HuH-7 (cell line): ENCODE measurements around the gene PSENEN.
"Not testable (repeated sequence)": the region's sequence is repeated elsewhere in the genome, so short reads cannot be mapped to it uniquely, and the experiment has no call there.

Experiments used
- DNase-seq: peaks from one replicate; pipeline ENCODE4 v3.0.0; 2011; ENCODE audit warnings: low spot score

The PSENEN gene

GRCh38 chr19:35718345-35719041, 27.0 kb upstream of the PSENEN start:
- DNase-seq, result peak; percentile 52

- DNase-seq, result no peak
These were observed 25.9 kb upstream of the PSENEN start for GRCh38 chr19:35719402-35720162.

- no peak for DNase-seq
These were observed 25.3 kb upstream of the PSENEN start for GRCh38 chr19:35720163-35720524.

GRCh38 chr19:35720648-35721047, 24.8 kb upstream of the PSENEN start:
- DNase-seq, result no peak

GRCh38 chr19:35721374-35721773, 24.1 kb upstream of the PSENEN start:
- DNase-seq, result no peak

- no peak for DNase-seq
These were observed 23.0 kb upstream of the PSENEN start for GRCh38 chr19:35722461-35722860.

- no peak for DNase-seq
These were observed 22.6 kb upstream of the PSENEN start for GRCh38 chr19:35722897-35723296.

- DNase-seq, result no peak
These were observed 21.8 kb upstream of the PSENEN start for GRCh38 chr19:35723671-35724070.

- DNase-seq, result not testable (repeated sequence)
These were observed 21.3 kb upstream of the PSENEN start for GRCh38 chr19:35724132-35724531.

- no peak for DNase-seq
These were observed 20.9 kb upstream of the PSENEN start for GRCh38 chr19:35724560-35724959.

GRCh38 chr19:35725216-35725861, 20.1 kb upstream of the PSENEN start:
- no peak for DNase-seq

GRCh38 chr19:35727053-35727955, 18.1 kb upstream of the PSENEN start:
- no peak for DNase-seq

GRCh38 chr19:35727956-35728706, 17.3 kb upstream of the PSENEN start:
- no peak for DNase-seq

- no peak for DNase-seq
These were observed 16.4 kb upstream of the PSENEN start for GRCh38 chr19:35729021-35729420.

- DNase-seq, result no peak
These were observed 15.7 kb upstream of the PSENEN start for GRCh38 chr19:35729763-35730162.

GRCh38 chr19:35730326-35730725, 15.1 kb upstream of the PSENEN start:
- DNase-seq, result no peak

GRCh38 chr19:35731353-35731752, 14.1 kb upstream of the PSENEN start:
- DNase-seq, result no peak

GRCh38 chr19:35731779-35732405, 13.6 kb upstream of the PSENEN start:
- DNase-seq, result no peak

- no peak for DNase-seq
These were observed 12.8 kb upstream of the PSENEN start for GRCh38 chr19:35732540-35733179.
